Right lung (tissue), 5 donors: ENCODE data around the gene FAM171A2. TPM values are rescaled to one million over a fixed set of nuclear protein-coding genes. Genes with fewer than 3 reads are reported as not detected.

Source experiments
- DNase-seq, 2 donors: peaks; one replicate each; pipeline ENCODE4 v3.0.0-alpha.2; 2013
- polyA plus RNA-seq, 5 donors: library from polyadenylated mRNA; unstranded; fragments of 120-200 nt; gene quantifications; one replicate each; pipeline versions ENCODE4 v1.2.1 to v1.2.3, GENCODE V29; 2013; ENCODE audit warnings: inconsistent platforms in 1 of 5, low replicate concordance in 1 of 5; ENCODE audit not compliant: insufficient read length in 5 of 5, insufficient read depth in 1 of 5

Gene FAM171A2
- polyA plus RNA-seq, 5 donors = 20.9 to 43.1 (median 29.5) TPM

DNA sequence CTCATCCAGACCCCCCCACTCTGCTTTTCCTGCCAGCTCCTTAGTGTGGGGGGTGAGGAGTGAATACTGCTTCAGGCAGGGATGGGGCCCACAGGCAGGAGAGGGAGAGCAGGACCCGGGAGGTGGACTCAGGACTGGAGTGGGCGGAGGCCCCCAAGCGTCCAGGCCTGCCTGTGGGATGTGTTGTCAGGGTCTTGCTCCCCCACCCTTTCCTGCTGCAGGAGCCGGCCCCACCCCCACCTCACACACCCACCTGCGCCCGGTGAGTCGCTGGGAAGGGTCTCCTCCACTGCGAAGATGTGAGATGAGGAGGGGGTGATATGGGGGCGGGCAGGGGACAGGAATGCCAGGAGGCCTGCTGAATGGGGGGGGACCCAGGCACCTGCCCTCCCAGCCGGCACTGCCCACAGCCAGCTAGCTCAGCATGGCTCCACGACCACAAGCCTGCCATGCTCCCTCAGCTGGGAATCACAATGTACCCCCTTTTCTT, 1.1 kb downstream of the FAM171A2 start:
- no peak for DNase-seq

DNA sequence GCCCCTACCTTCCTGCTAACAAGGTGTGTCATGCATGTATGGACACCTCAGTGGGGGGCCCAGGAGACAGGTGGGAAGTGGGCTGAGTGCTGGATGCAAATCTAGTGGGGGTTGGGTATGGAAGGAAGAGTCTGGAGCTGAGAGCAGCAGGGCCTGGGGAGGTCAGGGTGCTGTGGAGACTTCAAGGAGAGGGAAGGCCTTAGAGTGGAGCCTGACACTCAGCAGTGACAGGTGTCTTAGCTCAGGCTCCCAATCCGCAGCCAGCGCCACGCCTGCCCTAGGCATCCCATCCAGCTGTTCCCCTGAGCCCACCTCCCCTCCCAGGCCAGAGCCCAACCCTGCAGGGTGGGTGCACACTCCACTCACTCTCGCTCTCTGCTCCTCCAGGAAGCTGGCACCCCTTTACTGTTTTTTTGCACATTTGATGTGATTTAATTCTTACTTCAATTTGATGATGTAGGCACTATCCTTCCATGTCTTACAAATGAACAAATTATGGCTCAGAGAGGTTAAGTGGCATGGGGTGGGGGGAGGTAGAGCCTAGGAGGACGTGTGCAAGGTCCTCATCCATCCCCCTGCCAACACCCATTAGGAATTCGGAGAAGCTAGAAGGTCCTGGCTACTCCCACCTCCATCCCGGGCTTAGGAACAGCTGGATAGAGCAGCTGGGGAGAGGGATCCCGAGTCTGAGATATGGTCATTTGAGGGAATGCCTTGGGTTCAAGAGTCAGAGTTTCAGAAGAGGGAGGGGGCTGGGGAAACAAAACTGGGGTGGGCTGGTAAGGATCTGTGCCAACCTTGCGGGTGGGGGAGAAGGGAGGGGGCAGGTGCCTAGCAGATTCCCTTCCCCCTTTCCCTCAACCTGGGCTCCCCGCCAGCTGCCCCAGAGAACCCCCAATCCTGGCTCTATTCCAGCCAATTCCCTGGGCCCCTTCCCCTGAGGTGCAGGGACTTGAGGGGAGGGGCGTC, 2.1 kb downstream of the FAM171A2 start:
- DNase-seq = no peak

DNA sequence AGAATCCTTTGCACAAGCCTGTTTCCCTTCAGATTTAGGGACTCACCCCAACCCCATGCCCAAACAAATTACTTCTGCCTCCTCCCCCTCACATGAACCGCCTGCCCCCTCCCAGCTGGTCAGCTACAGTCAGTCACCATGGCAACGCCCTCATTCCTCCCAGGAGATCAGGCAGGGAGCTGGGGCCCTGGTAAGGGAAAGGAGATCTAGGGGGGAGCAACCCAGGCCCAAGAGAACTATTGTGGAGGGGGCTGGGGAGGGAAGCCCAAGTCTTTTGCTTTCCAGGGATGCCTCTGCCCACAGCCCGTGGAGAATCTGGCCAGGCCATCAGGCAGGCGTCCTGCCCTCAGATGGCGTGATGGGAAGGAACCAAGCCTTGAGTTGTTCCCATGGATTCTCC, 2.8 kb downstream of the FAM171A2 start:
- DNase-seq = peak in 1 of 2 donors; percentile 57

- DNase-seq = no peak
These were observed 3.5 kb downstream of the FAM171A2 start for GRCh38 chr17:44360144-44360533.

DNA sequence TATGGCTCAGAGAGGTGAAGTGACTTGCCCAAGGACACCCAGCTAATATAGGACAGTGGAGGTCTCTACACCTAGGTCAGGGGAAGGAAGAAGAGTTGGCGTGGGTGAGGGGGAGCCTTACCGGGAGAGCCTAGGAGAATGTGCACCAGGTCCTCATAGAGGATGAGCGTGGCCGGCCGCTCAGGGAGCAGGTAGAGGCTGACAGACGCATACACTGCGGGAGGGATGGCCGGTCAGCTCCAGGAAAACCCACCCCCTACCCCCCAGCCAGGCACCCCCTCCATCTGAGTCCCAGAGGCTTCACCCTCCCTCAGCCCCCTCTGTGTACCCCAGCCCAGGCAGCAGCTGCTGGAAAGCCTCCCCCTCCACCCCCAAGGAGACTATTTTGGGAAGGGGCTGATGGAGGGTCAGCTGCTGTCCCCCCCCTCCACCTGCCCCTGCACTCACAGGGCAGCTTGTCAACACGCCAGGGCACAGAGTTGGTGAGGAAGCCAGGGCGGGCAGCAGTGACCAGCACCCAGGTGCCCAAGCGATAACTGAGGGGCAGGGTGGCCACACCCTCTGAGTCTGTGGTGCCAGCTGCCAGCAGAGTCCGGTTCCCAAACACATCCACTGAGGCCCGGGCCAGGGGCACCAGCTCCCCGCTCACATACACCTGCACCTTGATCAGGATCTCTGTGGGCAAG, 4.1 kb downstream of the FAM171A2 start:
- no peak for DNase-seq

- DNase-seq = no peak
These were observed 4.6 kb downstream of the FAM171A2 start for GRCh38 chr17:44359006-44359405.

- no peak for DNase-seq
These were observed 5.6 kb downstream of the FAM171A2 start for GRCh38 chr17:44358066-44358465.

GRCh38 chr17:44356241-44356640, 7.4 kb downstream of the FAM171A2 start:
- no peak for DNase-seq

DNA sequence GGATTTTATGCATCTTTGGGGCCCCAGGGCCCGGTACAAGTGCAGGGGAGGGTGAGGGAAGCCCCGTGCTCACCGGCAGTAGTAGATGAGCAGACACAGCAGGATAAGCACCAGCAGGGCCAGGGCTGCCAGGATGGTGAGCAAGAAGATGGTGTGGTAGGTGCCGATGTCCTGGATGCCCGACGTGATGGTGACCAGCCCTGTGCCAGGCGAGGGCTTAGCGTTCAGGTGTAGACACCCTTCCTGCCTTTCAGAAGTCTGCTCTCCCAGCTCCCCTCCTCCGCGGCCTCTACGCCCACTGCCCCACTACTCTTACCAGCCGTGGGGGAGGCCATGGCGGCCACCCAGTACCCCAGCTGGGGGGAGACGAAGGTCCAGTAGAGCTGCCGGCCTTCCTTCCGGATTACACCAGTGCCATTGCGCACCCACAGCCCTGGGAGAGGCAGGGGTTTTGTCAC, 8.0 kb downstream of the FAM171A2 start:
- DNase-seq = no peak

DNA sequence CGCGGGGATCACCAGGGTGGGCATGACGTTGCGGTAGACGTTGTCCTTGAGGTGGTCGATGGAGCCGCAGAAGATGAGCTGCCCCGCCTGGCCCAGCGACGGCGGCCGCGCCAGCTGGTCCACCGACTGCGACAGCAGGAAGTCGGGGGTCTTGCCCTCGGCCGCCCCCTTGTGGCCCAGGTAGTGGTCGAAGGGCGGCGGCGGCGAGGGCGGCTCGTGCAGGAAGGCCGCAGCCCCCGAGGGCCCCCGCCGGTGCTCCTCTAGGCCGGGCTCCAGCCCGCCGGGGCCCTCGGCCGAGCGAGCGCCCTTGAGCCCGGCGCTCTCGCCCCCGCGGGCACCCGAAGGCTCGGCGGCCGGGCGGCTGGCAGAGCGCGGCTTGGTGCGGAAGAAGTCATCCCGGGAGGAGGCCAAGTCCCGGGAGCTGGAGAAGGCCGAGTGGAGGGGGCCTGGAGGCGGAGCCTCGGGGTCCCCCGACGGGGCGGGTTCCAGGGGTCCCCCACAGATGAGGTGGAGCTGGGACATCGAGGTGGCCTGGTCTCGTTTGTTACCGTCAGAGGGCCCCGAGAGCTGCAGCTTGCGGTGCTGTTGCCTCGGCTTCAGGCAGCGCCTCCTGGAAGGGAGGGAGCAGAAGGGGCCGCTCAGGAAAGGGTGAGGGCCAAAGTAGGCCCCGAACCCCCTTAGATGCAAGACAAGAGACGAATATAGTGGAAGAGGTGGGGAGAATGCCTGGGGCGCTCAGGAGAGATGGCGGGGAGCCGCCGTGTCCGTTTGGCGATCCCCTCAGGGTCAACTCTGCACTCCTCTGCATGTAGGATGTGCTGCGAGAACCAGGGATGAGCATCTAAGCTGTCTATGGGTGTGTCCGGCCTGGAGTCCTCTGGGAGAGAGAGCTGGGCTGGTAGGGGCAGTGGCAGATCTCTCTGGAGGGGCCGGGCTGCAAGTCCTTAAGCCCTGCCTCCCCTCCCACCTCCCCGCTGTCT, 8.8 kb downstream of the FAM171A2 start:
- DNase-seq = no peak

GRCh38 chr17:44353672-44354331, 9.9 kb downstream of the FAM171A2 start:
- DNase-seq = no peak

DNA sequence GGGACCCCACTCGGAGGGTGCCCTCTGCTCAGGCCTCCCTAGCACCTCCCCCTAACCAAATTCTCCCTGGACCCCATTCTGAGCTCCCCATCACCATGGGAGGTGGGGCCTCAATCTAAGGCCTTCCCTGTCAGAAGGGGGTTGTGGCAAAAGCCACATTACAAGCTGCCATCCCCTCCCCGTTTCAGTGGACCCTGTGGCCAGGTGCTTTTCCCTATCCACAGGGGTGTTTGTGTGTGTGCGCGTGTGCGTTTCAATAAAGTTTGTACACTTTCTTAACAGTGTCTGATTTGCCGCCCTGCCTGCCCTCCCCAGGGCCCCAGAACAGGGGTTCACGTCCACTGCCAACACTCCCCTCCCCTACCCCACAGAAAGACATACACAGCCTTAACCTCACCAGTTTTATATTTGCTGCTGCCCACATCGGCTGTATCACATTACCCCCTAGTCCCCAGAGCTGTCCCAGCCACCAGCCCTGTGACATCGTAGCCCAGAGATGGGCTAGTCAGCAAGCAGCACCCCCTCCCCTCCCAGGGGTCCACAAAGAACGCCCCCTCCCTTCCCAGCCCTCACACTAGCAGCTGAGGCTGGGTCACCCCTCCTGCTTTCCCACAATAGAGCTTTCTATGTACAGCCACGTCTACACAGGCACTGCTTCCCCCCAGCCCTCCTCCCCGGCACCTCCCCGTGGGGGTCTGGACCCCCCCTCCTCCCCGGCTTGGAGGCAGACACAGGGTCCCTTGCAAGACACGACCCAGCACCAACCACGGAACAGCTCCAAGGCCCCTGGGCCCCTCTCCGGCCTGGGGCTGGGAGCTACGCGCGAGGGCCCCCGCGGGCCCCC, 10.6 kb downstream of the FAM171A2 start:
- DNase-seq = no peak

GRCh38 chr17:44351961-44352827, 11.5 kb downstream of the FAM171A2 start:
- DNase-seq = no peak

DNA sequence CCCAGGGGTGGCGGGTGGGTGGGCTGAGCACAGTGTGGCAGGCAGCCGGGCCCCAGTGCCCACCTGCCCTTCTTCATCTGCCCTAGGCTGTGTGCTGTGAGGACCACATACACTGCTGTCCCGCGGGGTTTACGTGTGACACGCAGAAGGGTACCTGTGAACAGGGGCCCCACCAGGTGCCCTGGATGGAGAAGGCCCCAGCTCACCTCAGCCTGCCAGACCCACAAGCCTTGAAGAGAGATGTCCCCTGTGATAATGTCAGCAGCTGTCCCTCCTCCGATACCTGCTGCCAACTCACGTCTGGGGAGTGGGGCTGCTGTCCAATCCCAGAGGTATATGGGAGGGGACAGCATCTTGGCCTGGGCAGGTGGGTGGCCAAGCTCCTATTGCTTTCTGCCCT, 12.2 kb downstream of the FAM171A2 start:
- no peak for DNase-seq

- no peak for DNase-seq
These were observed 12.9 kb downstream of the FAM171A2 start for GRCh38 chr17:44350733-44351226.

DNA sequence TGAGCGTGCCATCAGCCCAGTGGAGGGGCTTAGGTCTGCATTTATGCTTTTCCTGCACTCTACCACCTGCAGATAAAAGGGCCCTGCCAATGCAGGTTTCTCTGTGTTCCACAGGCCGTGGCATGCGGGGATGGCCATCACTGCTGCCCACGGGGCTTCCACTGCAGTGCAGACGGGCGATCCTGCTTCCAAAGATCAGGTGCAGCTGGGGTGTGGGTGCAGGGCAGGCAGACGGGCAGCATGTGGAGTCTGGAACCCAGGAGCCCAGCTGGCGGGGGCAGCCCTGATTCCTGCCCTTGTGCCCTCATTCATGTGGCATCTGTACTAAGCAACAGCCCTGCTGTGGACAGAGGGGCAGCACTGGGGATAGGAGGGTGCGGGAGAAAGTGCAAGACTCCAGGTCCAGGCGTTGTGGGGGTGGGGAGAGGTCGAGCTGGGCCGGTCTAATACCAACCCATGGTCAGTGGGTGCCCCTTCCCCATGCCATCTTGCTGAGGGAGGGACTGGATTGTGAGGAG, 14.0 kb downstream of the FAM171A2 start:
- DNase-seq = no peak

- no peak for DNase-seq
These were observed 14.7 kb downstream of the FAM171A2 start for GRCh38 chr17:44348988-44349364.

DNA sequence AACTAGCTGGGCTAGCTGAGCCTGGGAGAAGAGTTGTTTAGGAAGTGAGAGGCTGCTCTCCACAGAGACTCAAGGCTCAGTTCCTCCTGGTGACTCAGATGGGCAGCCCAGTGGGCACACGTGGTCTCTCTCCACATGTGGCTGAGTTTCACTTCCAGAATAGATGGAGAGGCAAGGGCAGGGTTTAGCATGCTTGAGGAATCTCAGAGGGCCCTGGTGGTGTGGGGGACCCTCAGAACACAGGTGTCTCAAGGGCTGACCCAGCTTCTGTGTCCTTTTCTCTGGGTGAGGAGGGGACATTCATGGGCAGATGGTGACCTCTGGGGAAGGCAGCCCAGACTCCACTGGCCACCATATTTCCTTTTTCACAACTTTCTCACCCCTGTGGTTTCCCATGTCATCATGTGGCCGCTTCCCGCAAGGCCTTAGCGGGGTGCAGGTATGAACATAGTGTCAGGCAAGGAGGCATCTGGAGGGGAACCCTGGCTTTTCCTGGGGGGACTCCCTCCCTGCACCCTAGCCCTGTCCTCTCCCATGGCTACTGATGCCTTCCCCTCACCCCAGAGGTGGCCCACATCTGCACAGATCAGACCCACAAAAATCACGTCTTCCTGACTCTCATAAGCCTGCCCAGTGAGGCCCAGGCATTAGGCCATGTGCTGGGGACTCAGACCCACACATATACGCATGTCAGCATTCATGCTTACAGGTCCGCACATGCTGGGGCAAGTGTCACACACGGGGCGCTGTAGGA, 15.2 kb downstream of the FAM171A2 start:
- DNase-seq = no peak
